ENCODE measurements around the gene DACH1. TPM values are rescaled to one million over a fixed set of nuclear protein-coding genes. Genes with fewer than 3 reads are reported as not detected.

DACH1 gene
- total RNA-seq, 1 experiment from 2014 or later = not detected

DNA sequence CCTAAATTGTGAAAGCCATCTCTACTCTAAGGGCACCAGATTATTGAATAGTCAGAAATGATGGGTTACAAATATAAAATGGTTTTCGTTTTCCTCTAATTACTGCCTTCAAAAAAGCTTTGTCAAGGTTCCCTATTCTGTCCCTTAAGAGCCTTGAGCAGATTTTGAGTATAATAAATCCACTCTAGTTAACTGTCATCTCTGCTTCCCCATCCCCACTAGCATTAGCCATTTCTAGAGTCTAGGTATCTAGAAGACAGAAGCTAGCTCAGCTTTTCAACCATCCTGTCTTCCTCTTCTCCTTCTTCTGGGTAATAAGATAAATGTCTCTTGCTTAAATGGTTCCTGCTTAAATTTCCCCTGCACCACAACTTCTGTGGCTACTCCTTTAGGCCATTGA, 290.4 kb downstream of the DACH1 start:
- Histone ChIP-seq H3K4me1 (ENCODE audit: insufficient read depth, low read length) (no peaks in the 10 kb centered on the region), H3K27me3 (ENCODE audit: low read length) (no peaks in the 10 kb centered on the region), H3F3A (ENCODE audit: low read length, unreplicated experiment) (no peaks in the 10 kb centered on the region), H3K36me3 (ENCODE audit: low read depth, low read length) (no peaks in the 10 kb centered on the region), H3K9ac (ENCODE audit: low read length) (no peak overlapping the region), H2AFZ (ENCODE audit: low read length) (no peak overlapping the region), H3K4me3 (ENCODE audit: low read length) (no peak overlapping the region), H3K4me2 (ENCODE audit: low read length) (no peak overlapping the region), H3K9me2 (replicated peaks; ENCODE audit: low read length) (no peaks in the 10 kb centered on the region), H3K9me3 (ENCODE audit: low read length) (no peaks in the 10 kb centered on the region), H3K79me2 (ENCODE audit: low read length) (no peaks in the 10 kb centered on the region), H3K27ac (ENCODE audit: low read length) (no peak overlapping the region), H4K20me1 (ENCODE audit: low read length) (no peaks in the 10 kb centered on the region)
- no peak for TF ChIP-seq EZH2phosphoT487 (IDR thresholded peaks at IDR 0.05; ENCODE audit: borderline replicate concordance, low read length)
- TF ChIP-seq EZH2 (IDR thresholded peaks at IDR 0.05; ENCODE audit: low read length, unreplicated experiment) = no peak
- TF ChIP-seq, protein P1, sequence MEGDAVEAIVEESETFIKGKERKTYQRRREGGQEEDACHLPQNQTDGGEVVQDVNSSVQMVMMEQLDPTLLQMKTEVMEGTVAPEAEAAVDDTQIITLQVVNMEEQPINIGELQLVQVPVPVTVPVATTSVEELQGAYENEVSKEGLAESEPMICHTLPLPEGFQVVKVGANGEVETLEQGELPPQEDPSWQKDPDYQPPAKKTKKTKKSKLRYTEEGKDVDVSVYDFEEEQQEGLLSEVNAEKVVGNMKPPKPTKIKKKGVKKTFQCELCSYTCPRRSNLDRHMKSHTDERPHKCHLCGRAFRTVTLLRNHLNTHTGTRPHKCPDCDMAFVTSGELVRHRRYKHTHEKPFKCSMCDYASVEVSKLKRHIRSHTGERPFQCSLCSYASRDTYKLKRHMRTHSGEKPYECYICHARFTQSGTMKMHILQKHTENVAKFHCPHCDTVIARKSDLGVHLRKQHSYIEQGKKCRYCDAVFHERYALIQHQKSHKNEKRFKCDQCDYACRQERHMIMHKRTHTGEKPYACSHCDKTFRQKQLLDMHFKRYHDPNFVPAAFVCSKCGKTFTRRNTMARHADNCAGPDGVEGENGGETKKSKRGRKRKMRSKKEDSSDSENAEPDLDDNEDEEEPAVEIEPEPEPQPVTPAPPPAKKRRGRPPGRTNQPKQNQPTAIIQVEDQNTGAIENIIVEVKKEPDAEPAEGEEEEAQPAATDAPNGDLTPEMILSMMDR (conservative IDR thresholded peaks at IDR 0.05; ENCODE audit: low read depth, low read length) = no peak
- CTCF ChIA-PET = no interaction called here
- BruUV-seq (replicated peaks) = no TSS peak
- no peak for ATAC-seq
- intact Hi-C loops (cut with micrococcal nuclease) = no loop called here
- POLR2A ChIA-PET (ENCODE audit: unreplicated experiment) = no interaction called here
- no peak for DNase-seq

DNA sequence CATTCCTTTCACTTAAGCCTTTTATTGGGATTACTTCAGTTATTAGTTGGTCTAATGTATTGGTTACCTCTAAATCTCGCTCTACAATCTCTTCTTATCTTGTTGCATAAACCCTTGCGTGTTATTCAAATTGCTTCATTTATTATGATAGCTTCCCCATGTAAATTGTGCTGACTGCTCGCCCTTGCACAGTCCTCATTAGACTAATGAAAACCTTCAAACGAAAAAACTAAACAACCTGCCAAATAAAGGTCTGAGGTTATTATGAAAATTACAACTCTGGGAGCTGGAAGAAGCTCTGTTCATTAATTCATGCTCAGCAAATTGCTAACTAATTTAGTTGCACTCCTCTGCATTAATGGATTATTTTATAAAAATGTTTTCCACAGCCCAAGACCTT, 320.1 kb downstream of the DACH1 start:
- H3K9ac ChIP-seq (ENCODE audit: low read length) = no peak overlapping the region
- no peaks in the 10 kb centered on the region for H3F3A ChIP-seq (ENCODE audit: low read length, unreplicated experiment)
- no peak overlapping the region for H3K4me3 ChIP-seq (ENCODE audit: low read length)
- no peak for TF ChIP-seq EZH2phosphoT487 (IDR thresholded peaks at IDR 0.05; ENCODE audit: borderline replicate concordance, low read length)
- H2AFZ ChIP-seq (ENCODE audit: low read length) = no peak overlapping the region
- ATAC-seq (no peak), DNase-seq (no peak)
- H3K4me2 ChIP-seq (ENCODE audit: low read length) = no peak overlapping the region
- H3K79me2 ChIP-seq (ENCODE audit: low read length) = no peaks in the 10 kb centered on the region
- no peaks in the 10 kb centered on the region for H3K9me2 ChIP-seq (replicated peaks; ENCODE audit: low read length)
- POLR2A ChIA-PET (ENCODE audit: unreplicated experiment) = no interaction called here
- no peaks in the 10 kb centered on the region for H3K9me3 ChIP-seq (ENCODE audit: low read length)
- BruUV-seq (replicated peaks) = no TSS peak
- CTCF ChIA-PET = no interaction called here
- intact Hi-C loops (cut with micrococcal nuclease) = no loop called here
- H3K27ac ChIP-seq (ENCODE audit: low read length) = no peak overlapping the region
- H3K27me3 ChIP-seq (ENCODE audit: low read length) = no peaks in the 10 kb centered on the region
- no peaks in the 10 kb centered on the region for H3K36me3 ChIP-seq (ENCODE audit: low read depth, low read length)
- no peaks in the 10 kb centered on the region for H3K4me1 ChIP-seq (ENCODE audit: insufficient read depth, low read length)
- no peaks in the 10 kb centered on the region for H4K20me1 ChIP-seq (ENCODE audit: low read length)

DNA sequence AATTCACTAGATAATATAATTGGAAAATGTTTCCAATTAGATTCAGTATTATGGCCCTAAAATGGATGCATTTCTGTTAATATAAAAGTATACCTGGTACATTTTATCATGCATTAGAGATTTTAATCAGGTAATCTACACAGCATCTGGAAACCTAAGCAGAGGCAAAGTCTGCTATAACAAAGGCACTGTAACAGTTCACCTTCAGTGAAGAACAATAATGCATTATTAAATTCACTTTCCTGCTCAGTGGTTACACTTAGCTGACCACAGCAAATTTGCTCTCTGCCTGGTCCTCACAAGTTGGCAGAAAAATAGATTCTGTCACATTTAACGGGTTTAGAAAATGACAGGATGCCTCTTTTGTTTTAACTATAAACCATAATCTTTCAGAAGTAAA, 326.9 kb downstream of the DACH1 start:
- Histone ChIP-seq H3K4me1 (ENCODE audit: insufficient read depth, low read length) (no peaks in the 10 kb centered on the region), H3K27me3 (ENCODE audit: low read length) (no peaks in the 10 kb centered on the region; the same call in 1 of the 2 replicates), H3F3A (ENCODE audit: low read length, unreplicated experiment) (no peaks in the 10 kb centered on the region), H4K20me1 (ENCODE audit: low read length) (no peaks in the 10 kb centered on the region), H2AFZ (ENCODE audit: low read length) (no peak overlapping the region), H3K9me3 (ENCODE audit: low read length) (no peaks in the 10 kb centered on the region), H3K27ac (ENCODE audit: low read length) (no peak overlapping the region), H3K36me3 (ENCODE audit: low read depth, low read length) (no peaks in the 10 kb centered on the region), H3K4me3 (ENCODE audit: low read length) (no peak overlapping the region), H3K9ac (ENCODE audit: low read length) (no peak overlapping the region), H3K79me2 (ENCODE audit: low read length) (no peaks in the 10 kb centered on the region), H3K4me2 (ENCODE audit: low read length) (no peak overlapping the region), H3K9me2 (replicated peaks; ENCODE audit: low read length) (no peaks in the 10 kb centered on the region)
- intact Hi-C loops (cut with micrococcal nuclease) = no loop called here
- no TSS peak for BruUV-seq (replicated peaks)
- TF ChIP-seq, protein P1 (conservative IDR thresholded peaks at IDR 0.05; ENCODE audit: low read depth, low read length) = no peak
- no peak for TF ChIP-seq EZH2 (IDR thresholded peaks at IDR 0.05; ENCODE audit: low read length, unreplicated experiment)
- no peak for TF ChIP-seq EZH2phosphoT487 (IDR thresholded peaks at IDR 0.05; ENCODE audit: borderline replicate concordance, low read length)
- DNase-seq = no peak
- POLR2A ChIA-PET (ENCODE audit: unreplicated experiment) = no interaction called here
- ATAC-seq = no peak
- CTCF ChIA-PET = no interaction called here

Measured in PC-3 (cell line).